D721Med (cell line): ENCODE measurements around the gene MS4A10.

Source experiments
- DNase-seq: peaks from one replicate; pipeline ENCODE4 v3.0.0; 2011; ENCODE audit warnings: low spot score; ENCODE audit not compliant: insufficient read length
- FAIRE-seq: peaks from 2 replicates; lab custom pipeline; 2011; peaks lifted over from hg19 to GRCh38; lab: Jason Lieb, UNC
- CTCF ChIP-seq: IDR thresholded peaks from 2 replicates; pipeline ENCODE4 v1.5.1; 2012; ENCODE audit warnings: mild to moderate bottlenecking, control low read depth; ENCODE audit not compliant: insufficient read depth; ENCODE audit errors: missing control alignments

MS4A10 gene

GRCh38 chr11:60786811-60787567 is 1.9 kb downstream of the MS4A10 start:
- no peak for TF ChIP-seq CTCF
- DNase-seq: no peak

DNA sequence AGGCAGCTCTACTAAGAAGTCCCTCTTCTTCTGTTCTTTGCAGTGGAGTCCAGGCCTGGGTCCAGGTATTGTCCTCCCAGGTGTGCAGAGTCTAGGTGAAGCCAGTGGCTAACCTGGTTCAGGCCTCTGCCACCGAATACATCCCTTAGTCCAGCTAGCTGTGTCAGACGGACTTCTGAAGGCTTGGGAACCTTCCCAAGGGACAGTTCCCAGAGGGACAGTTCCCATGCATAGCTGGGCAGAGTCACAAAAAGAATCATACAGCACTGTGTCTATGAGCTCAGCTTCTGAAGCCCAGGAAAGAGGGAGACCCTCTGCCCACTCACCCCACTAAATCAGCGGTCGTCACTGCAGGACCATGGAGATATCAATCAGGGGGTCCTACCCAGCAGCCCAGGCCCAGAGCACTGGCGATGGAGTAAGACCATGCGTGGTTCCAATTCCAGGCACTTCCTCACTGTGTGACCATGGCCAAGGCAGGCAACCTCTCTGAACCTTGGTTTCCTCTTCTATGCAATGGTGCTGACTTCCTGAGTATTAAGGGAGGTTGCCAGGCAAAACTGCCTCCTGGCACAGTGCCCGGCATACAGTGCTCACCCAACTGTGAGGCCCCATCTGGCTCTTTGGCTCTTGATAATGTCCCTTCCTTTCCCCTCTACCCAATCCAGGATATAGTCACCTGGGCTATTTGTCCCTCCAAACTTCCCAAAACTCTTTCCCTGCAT is 3.4 kb downstream of the MS4A10 start:
- no peak for TF ChIP-seq CTCF
- DNase-seq: no peak
- FAIRE-seq: no peak

More at GRCh38 chr11:60786811-60787567, 1.9 kb downstream of the MS4A10 start:
- no peak for FAIRE-seq

DNA sequence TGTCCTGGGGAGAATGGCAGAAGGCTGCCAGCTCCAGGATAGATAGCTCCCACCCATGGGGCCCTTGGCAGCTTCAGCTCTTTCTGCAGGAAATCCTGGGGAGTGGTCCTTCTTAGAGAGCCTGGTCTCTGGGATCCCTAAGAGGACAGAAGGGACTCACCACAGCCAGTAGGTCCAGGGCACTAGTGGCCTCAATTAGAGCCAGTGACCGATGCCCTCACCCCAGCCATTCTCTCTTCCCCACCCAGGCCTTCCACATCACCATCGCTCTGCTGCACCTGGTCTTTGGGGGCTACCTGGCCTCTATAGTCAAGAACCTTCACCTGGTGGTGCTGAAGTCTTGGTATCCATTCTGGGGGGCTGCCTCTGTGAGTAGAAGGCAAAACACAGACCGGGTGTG is 5.6 kb downstream of the MS4A10 start:
- DNase-seq (no peak), FAIRE-seq (no peak)
- TF ChIP-seq CTCF: no peak

GRCh38 chr11:60791153-60791933 is 6.2 kb downstream of the MS4A10 start:
- FAIRE-seq (no peak), DNase-seq (no peak)
- no peak for TF ChIP-seq CTCF

DNA sequence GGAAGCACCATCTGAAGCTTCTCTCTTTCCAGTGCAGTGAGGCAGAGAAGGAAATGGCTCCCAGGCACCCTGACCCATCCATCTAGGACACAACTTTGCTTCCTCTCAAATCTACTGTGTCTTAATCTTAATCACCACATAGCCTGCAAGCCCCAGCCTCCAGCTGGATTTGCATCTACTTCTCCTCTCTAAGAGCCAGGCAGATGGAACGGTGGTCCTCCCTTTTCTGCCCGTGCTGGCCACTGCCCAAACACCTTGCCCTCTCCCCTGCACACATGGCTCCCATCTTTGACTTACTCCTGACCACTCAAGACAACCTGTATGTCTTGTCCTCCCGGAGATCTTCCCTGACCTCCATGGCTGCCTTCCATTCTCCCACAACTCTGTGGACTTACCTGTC is 7.4 kb downstream of the MS4A10 start:
- no peak for TF ChIP-seq CTCF
- FAIRE-seq: no peak
- no peak for DNase-seq

GRCh38 chr11:60795291-60795690 is 10.2 kb downstream of the MS4A10 start:
- DNase-seq (no peak), FAIRE-seq (no peak)
- TF ChIP-seq CTCF: no peak
